GM23338 (cell line): Measurements from ENCODE around the gene ZBTB7C. TPM values are rescaled to one million over a fixed set of nuclear protein-coding genes. Genes with fewer than 3 reads are reported as not detected.

ENCODE experiments used
- ATAC-seq: fragments of 200-7000 bp; cut with Tn5 transposase; 3 replicates; pipeline ENCODE4 v1.9.1; 2020
- DNase-seq: peaks from one replicate; pipeline ENCODE4 v3.0.0-alpha.2; 2015; ENCODE audit warnings: low spot score
- H2AFZ ChIP-seq: fragments of 200-600 bp; sonication (generic); 2 replicates; pipeline ENCODE4 v1.8.0; 2016; ENCODE audit warnings: antibody characterized with exemption, mild to moderate bottlenecking, moderate library complexity
- H3F3A ChIP-seq: fragments of 200-600 bp; sonication (generic); replicated peaks from 2 replicates; pipeline ENCODE4 v1.8.0; 2017; ENCODE audit warnings: antibody characterized with exemption, mixed run types, low read depth
- H3K27ac ChIP-seq: fragments of 200-600 bp; sonication (generic); 2 replicates; pipeline ENCODE4 v1.6.1; 2016; ENCODE audit warnings: low read depth
- H3K27me3 ChIP-seq: fragments of 200-600 bp; sonication (generic); 2 replicates; pipeline ENCODE4 v1.8.0; 2016; ENCODE audit warnings: mild to moderate bottlenecking, mixed run types, moderate library complexity; ENCODE audit not compliant: insufficient read depth
- H3K36me3 ChIP-seq: fragments of 200-600 bp; sonication (generic); 2 replicates; pipeline ENCODE4 v1.8.0; 2016; ENCODE audit warnings: mild to moderate bottlenecking; ENCODE audit not compliant: insufficient read depth
- H3K4me1 ChIP-seq: fragments of 200-600 bp; sonication (generic); 2 replicates; pipeline ENCODE4 v1.8.0; 2016; ENCODE audit warnings: mild to moderate bottlenecking, moderate library complexity; ENCODE audit not compliant: insufficient read depth
- H3K4me2 ChIP-seq: fragments of 200-600 bp; sonication (generic); 2 replicates; pipeline ENCODE4 v1.7.1; 2017; ENCODE audit warnings: mixed run types
- H3K4me3 ChIP-seq: fragments of 200-600 bp; sonication (generic); 2 replicates; pipeline ENCODE4 v1.6.1; 2016; ENCODE audit warnings: mixed run types
- H3K79me2 ChIP-seq: fragments of 200-600 bp; sonication (generic); replicated peaks from 2 replicates; pipeline ENCODE4 v1.8.0; 2017; ENCODE audit warnings: mild to moderate bottlenecking; ENCODE audit not compliant: insufficient read depth
- H3K9me2 ChIP-seq: fragments of 200-600 bp; sonication (generic); 2 replicates; pipeline ENCODE4 v1.8.0; 2017; ENCODE audit not compliant: insufficient read depth
- H4K20me1 ChIP-seq: fragments of 200-600 bp; sonication (generic); replicated peaks from 2 replicates; pipeline ENCODE4 v1.8.0; 2017; ENCODE audit warnings: mild to moderate bottlenecking; ENCODE audit not compliant: insufficient read depth
- H3K27ac Mint-ChIP-seq: 2 replicates; pipeline ENCODE4 v1.8.0; 2020; ENCODE audit warnings: inconsistent platforms, mild to moderate bottlenecking, moderate library complexity, mixed read lengths
- H3K27me3 Mint-ChIP-seq: 3 replicates; pipeline ENCODE4 v1.8.0; 2022; ENCODE audit warnings: low read depth, mild to moderate bottlenecking, moderate library complexity, mixed read lengths, inconsistent platforms; ENCODE audit not compliant: insufficient read depth, poor library complexity
- H3K36me3 Mint-ChIP-seq: 3 replicates; pipeline ENCODE4 v1.8.0; 2021; ENCODE audit warnings: low read depth, mild to moderate bottlenecking, inconsistent platforms, moderate library complexity, mixed read lengths
- H3K4me1 Mint-ChIP-seq: 3 replicates; pipeline ENCODE4 v1.8.0; 2020; ENCODE audit warnings: mild to moderate bottlenecking, inconsistent platforms, mixed read lengths
- H3K4me3 Mint-ChIP-seq: 3 replicates; pipeline ENCODE4 v1.8.0; 2021; ENCODE audit warnings: moderate library complexity, mild to moderate bottlenecking, inconsistent platforms, mixed read lengths
- H3K9me3 Mint-ChIP-seq: 3 replicates; pipeline ENCODE4 v1.8.0; 2020; ENCODE audit warnings: moderate library complexity, mild to moderate bottlenecking, inconsistent platforms, mixed read lengths
- CREB1 ChIP-seq: fragments of 250-450 bp; sonication (Bioruptor Pico); IDR thresholded peaks from 2 replicates; pipeline ENCODE4 v1.5.0; 2020; ENCODE audit warnings: low read depth, mild to moderate bottlenecking, moderate library complexity
- EZH2phosphoT487 ChIP-seq: fragments of 200-600 bp; sonication (generic); IDR thresholded peaks from one replicate; pipeline ENCODE4 v1.8.1; 2018; ENCODE audit warnings: antibody characterized with exemption; ENCODE audit not compliant: unreplicated experiment
- NANOG ChIP-seq: IDR thresholded peaks from 2 replicates; pipeline ENCODE4 v1.6.1; 2016; ENCODE audit warnings: antibody characterized with exemption, borderline replicate concordance
- POLR2AphosphoS5 ChIP-seq: IDR thresholded peaks from 2 replicates; pipeline ENCODE4 v1.6.1; 2016; ENCODE audit warnings: antibody characterized with exemption, low read depth
- STAT1 ChIP-seq: IDR thresholded peaks from one replicate; pipeline ENCODE4 v1.6.1; 2016; ENCODE audit warnings: antibody characterized with exemption; ENCODE audit not compliant: unreplicated experiment
- ZNF331 ChIP-seq: fragments of 250-450 bp; sonication (Bioruptor Pico); IDR thresholded peaks from 2 replicates; pipeline ENCODE4 v1.5.0; 2020; ENCODE audit warnings: low read depth, mild to moderate bottlenecking, moderate library complexity
- ZNF462 ChIP-seq: fragments of 250-450 bp; sonication (Bioruptor Pico); IDR thresholded peaks from 2 replicates; pipeline ENCODE4 v1.5.0; 2020; ENCODE audit warnings: mild to moderate bottlenecking, moderate library complexity
- polyA plus RNA-seq: library from polyadenylated mRNA; unstranded; fragments of >200 nt; fragmentation: Nextera tagmentation; extraction: Ambion mirVana; gene quantifications from 2 replicates; pipeline ENCODE4 v1.2.1, GENCODE V29; 2016
- total RNA-seq: library from RNA; depleted of rRNA; stranded (reverse); fragments of >200 nt; shearing (Covaris generic); gene quantifications from 2 replicates; pipeline ENCODE4 v1.2.3, GENCODE V29; 2014
- TF ChIP-seq, protein P1 (sequence below), 2 experiments: fragments of 200-600 bp in 1 of 2; sonication (generic) in 1 of 2; conservative IDR thresholded peaks; 2 replicates each; pipeline versions ENCODE4 v1.5.1 to v1.6.1; 2016 to 2017; ENCODE audit warnings: antibody characterized with exemption in 2 of 2, low read depth in 2 of 2, mild to moderate bottlenecking in 2 of 2, moderate library complexity in 1 of 2
- TF ChIP-seq, protein P2 (sequence below): IDR thresholded peaks from 2 replicates; pipeline ENCODE4 v1.6.1; 2016; ENCODE audit warnings: antibody characterized with exemption

The ZBTB7C gene
- total and polyA plus RNA-seq, 2 experiments from 2014 or later, result 0.03 to 0.14 TPM

GRCh38 chr18:48055351-48055750 is 353.8 kb downstream of the ZBTB7C start:
- no peaks in the 10 kb centered on the region for H3K9me3 Mint-ChIP-seq
- Histone ChIP-seq H3K4me1 (peaks cover 14% of the 10 kb centered on the region), H3K27ac (no peak overlapping the region), H3F3A (no peaks in the 10 kb centered on the region), H3K4me3 (no peak overlapping the region), H3K27me3 (no peaks in the 10 kb centered on the region), H3K4me2 (no peak overlapping the region), H2AFZ (no peak overlapping the region), H4K20me1 (no peaks in the 10 kb centered on the region), H3K36me3 (no peaks in the 10 kb centered on the region; the same call in 1 of the 2 replicates), H3K9me2 (no peaks in the 10 kb centered on the region), H3K79me2 (no peaks in the 10 kb centered on the region)
- peaks cover 4% of the 10 kb centered on the region for H3K27me3 Mint-ChIP-seq
- TF ChIP-seq NANOG (no peak), ZNF331 (CRISPR knock-in tag) (no peak), ZNF462 (CRISPR knock-in tag) (no peak), EZH2phosphoT487 (no peak), POLR2AphosphoS5 (no peak), STAT1 (no peak), CREB1 (no peak)
- TF ChIP-seq, protein P1, sequence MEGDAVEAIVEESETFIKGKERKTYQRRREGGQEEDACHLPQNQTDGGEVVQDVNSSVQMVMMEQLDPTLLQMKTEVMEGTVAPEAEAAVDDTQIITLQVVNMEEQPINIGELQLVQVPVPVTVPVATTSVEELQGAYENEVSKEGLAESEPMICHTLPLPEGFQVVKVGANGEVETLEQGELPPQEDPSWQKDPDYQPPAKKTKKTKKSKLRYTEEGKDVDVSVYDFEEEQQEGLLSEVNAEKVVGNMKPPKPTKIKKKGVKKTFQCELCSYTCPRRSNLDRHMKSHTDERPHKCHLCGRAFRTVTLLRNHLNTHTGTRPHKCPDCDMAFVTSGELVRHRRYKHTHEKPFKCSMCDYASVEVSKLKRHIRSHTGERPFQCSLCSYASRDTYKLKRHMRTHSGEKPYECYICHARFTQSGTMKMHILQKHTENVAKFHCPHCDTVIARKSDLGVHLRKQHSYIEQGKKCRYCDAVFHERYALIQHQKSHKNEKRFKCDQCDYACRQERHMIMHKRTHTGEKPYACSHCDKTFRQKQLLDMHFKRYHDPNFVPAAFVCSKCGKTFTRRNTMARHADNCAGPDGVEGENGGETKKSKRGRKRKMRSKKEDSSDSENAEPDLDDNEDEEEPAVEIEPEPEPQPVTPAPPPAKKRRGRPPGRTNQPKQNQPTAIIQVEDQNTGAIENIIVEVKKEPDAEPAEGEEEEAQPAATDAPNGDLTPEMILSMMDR (conservative IDR thresholded peaks at IDR 0.05; ENCODE audit: low read depth in 2 of 2), result no peak
- TF ChIP-seq, protein P2, sequence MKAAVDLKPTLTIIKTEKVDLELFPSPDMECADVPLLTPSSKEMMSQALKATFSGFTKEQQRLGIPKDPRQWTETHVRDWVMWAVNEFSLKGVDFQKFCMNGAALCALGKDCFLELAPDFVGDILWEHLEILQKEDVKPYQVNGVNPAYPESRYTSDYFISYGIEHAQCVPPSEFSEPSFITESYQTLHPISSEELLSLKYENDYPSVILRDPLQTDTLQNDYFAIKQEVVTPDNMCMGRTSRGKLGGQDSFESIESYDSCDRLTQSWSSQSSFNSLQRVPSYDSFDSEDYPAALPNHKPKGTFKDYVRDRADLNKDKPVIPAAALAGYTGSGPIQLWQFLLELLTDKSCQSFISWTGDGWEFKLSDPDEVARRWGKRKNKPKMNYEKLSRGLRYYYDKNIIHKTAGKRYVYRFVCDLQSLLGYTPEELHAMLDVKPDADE, result no peak
- ATAC-seq (no peak), DNase-seq (no peak)
- H3K4me1 Mint-ChIP-seq, result peaks cover 29% of the 10 kb centered on the region
- no peak overlapping the region for H3K4me3 Mint-ChIP-seq
- no peaks in the 10 kb centered on the region for H3K36me3 Mint-ChIP-seq
- no peak overlapping the region for H3K27ac Mint-ChIP-seq
